Neural cell (in vitro differentiated cells): Measurements from ENCODE around the gene COMT.

Source experiments
- CTCF ChIP-seq: fragments of 450-650 bp; IDR thresholded peaks from 2 replicates; pipeline ENCODE4 v1.5.1; 2014; ENCODE audit warnings: antibody characterized with exemption, mild to moderate bottlenecking, moderate library complexity; ENCODE audit not compliant: poor library complexity, severe bottlenecking
- EP300 ChIP-seq: fragments of 450-650 bp; conservative IDR thresholded peaks from 2 replicates; pipeline ENCODE4 v1.6.1; 2014; ENCODE audit warnings: antibody characterized with exemption, mild to moderate bottlenecking, moderate library complexity; ENCODE audit not compliant: poor library complexity, severe bottlenecking
- EZH2 ChIP-seq: fragments of 200-600, 300-800 bp; shearing (Covaris generic), sonication (generic); IDR thresholded peaks from 2 replicates; pipeline ENCODE4 v1.6.1; 2014; ENCODE audit warnings: antibody characterized with exemption, low read length, borderline replicate concordance, mild to moderate bottlenecking; ENCODE audit not compliant: insufficient read depth, poor library complexity, severe bottlenecking
- MXI1 ChIP-seq: fragments of 450-650 bp; conservative IDR thresholded peaks from 2 replicates; pipeline ENCODE4 v1.6.1; 2014; ENCODE audit warnings: antibody characterized with exemption, mild to moderate bottlenecking; ENCODE audit not compliant: poor library complexity, severe bottlenecking
- POLR2AphosphoS5 ChIP-seq: IDR thresholded peaks from 2 replicates; pipeline ENCODE4 v1.6.1; 2012
- REST ChIP-seq: IDR thresholded peaks from 2 replicates; pipeline ENCODE4 v1.6.1; 2012; ENCODE audit warnings: borderline replicate concordance
- TAF1 ChIP-seq: IDR thresholded peaks from 2 replicates; pipeline ENCODE4 v1.6.1; 2012; ENCODE audit warnings: low read depth

GRCh38 chr22:19977296-19978243, 36.0 kb downstream of the COMT start:
- TF ChIP-seq CTCF (no peak), EP300 (no peak), POLR2AphosphoS5 (no peak), MXI1 (no peak), EZH2 (no peak), TAF1 (no peak), REST (no peak)
